SK-N-DZ (cell line): Measurements from ENCODE around the gene FAF1.
"Not testable (repeated sequence)": the region's sequence is repeated elsewhere in the genome, so short reads cannot be mapped to it uniquely, and the experiment has no call there.

ENCODE experiments used
- DNase-seq: peaks from one replicate; pipeline ENCODE4 v3.0.0-alpha.2; 2015; ENCODE audit warnings: low spot score

The FAF1 gene

GRCh38 chr1:50910356-50910755 is 49.7 kb downstream of the FAF1 start:
- DNase-seq: not testable (repeated sequence)

- DNase-seq: not testable (repeated sequence)
These were observed 52.5 kb downstream of the FAF1 start for GRCh38 chr1:50907610-50908009.

- not testable (repeated sequence) for DNase-seq
These were observed 54.0 kb downstream of the FAF1 start for GRCh38 chr1:50906050-50906449.

- DNase-seq: no peak
These were observed 57.6 kb downstream of the FAF1 start for GRCh38 chr1:50902419-50902818.

- DNase-seq: no peak
These were observed 58.2 kb downstream of the FAF1 start for GRCh38 chr1:50901872-50902271.

- DNase-seq: no peak
These were observed 61.3 kb downstream of the FAF1 start for GRCh38 chr1:50898773-50899172.

- DNase-seq: no peak
These were observed 65.7 kb downstream of the FAF1 start for GRCh38 chr1:50894340-50894739.

GRCh38 chr1:50893466-50893865 is 66.6 kb downstream of the FAF1 start:
- no peak for DNase-seq

- not testable (repeated sequence) for DNase-seq
These were observed 72.5 kb downstream of the FAF1 start for GRCh38 chr1:50887555-50887954.

- DNase-seq: no peak
These were observed 79.7 kb downstream of the FAF1 start for GRCh38 chr1:50880373-50880772.

- DNase-seq: no peak
These were observed 80.9 kb downstream of the FAF1 start for GRCh38 chr1:50879137-50879536.

GRCh38 chr1:50878434-50878833 is 81.6 kb downstream of the FAF1 start:
- DNase-seq: no peak

GRCh38 chr1:50877641-50878040 is 82.4 kb downstream of the FAF1 start:
- DNase-seq: no peak

GRCh38 chr1:50873458-50874187 is 86.4 kb downstream of the FAF1 start:
- DNase-seq: peak; percentile 30

GRCh38 chr1:50864845-50865244 is 95.2 kb downstream of the FAF1 start:
- DNase-seq: not testable (repeated sequence)

- no peak for DNase-seq
These were observed 98.3 kb downstream of the FAF1 start for GRCh38 chr1:50861772-50862171.

- DNase-seq: no peak
These were observed 99.4 kb downstream of the FAF1 start for GRCh38 chr1:50860702-50861101.

- DNase-seq: no peak
These were observed 99.8 kb downstream of the FAF1 start for GRCh38 chr1:50860256-50860655.

- no peak for DNase-seq
These were observed 100.4 kb downstream of the FAF1 start for GRCh38 chr1:50859657-50860056.

- DNase-seq: no peak
These were observed 101.3 kb downstream of the FAF1 start for GRCh38 chr1:50858761-50859160.

GRCh38 chr1:50857702-50858101 is 102.4 kb downstream of the FAF1 start:
- DNase-seq: no peak

GRCh38 chr1:50853325-50853724 is 106.7 kb downstream of the FAF1 start:
- DNase-seq: no peak

- DNase-seq: no peak
These were observed 107.2 kb downstream of the FAF1 start for GRCh38 chr1:50852889-50853288.

GRCh38 chr1:50851466-50851865 is 108.6 kb downstream of the FAF1 start:
- DNase-seq: no peak
